NT2/D1 (cell line): ENCODE measurements around the gene SLC16A6.

Source experiments
- YY1 ChIP-seq: IDR thresholded peaks from 2 replicates; pipeline ENCODE4 v1.6.1; 2011; ENCODE audit not compliant: insufficient read length, insufficient read depth
- ZNF274 ChIP-seq: IDR thresholded peaks from 2 replicates; pipeline ENCODE4 v1.6.1; 2011; ENCODE audit warnings: mild to moderate bottlenecking, low read depth, low read length

DNA sequence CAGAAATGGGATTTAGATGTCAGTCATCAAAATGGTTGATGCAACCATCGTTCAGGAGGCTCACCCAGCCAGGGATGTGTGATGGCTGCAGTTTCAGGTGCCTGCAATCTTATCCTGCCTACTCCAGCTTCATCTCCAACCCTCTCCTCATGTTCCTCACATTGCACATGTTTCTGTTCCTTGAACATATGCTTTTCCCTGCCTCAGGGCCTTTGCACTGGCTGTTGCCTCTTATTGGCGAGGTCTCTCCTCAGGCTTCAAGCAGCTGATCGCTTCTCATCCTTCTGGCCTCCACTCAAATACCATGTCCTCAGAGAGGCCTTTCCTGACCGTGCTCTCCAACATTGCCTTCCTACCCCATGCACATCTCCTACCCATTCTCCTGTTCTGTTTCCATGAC lies 25.0 kb upstream of the SLC16A6 start:
- TF ChIP-seq YY1 (no peak), ZNF274 (no peak)
